Measurements from ENCODE around the gene ADORA2A. TPM values are rescaled to one million over a fixed set of nuclear protein-coding genes. Genes with fewer than 3 reads are reported as not detected.

The ADORA2A gene
- total RNA-seq, 1 experiment from 2014 or later, result 7.6 TPM

DNA sequence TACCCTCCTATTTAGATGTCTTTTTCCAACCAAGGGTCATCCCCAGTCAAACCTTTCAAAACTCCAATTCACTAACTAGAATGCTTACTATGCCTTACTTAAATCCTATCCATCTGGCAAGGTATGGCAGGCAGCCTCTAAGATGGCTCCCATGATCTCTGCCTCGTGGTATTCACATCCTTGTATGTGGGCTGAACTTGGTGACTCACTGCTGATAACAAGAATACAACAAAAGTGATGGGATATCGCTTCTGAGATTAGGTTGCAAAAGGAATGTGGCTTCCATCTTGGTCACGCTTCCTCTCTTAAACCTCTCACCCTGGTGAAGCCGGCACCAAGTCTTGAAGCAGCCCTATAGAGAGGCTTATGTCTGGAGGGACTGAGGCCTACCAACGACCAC, 38.2 kb downstream of the ADORA2A start (continued):
- TF ChIP-seq, protein P1, sequence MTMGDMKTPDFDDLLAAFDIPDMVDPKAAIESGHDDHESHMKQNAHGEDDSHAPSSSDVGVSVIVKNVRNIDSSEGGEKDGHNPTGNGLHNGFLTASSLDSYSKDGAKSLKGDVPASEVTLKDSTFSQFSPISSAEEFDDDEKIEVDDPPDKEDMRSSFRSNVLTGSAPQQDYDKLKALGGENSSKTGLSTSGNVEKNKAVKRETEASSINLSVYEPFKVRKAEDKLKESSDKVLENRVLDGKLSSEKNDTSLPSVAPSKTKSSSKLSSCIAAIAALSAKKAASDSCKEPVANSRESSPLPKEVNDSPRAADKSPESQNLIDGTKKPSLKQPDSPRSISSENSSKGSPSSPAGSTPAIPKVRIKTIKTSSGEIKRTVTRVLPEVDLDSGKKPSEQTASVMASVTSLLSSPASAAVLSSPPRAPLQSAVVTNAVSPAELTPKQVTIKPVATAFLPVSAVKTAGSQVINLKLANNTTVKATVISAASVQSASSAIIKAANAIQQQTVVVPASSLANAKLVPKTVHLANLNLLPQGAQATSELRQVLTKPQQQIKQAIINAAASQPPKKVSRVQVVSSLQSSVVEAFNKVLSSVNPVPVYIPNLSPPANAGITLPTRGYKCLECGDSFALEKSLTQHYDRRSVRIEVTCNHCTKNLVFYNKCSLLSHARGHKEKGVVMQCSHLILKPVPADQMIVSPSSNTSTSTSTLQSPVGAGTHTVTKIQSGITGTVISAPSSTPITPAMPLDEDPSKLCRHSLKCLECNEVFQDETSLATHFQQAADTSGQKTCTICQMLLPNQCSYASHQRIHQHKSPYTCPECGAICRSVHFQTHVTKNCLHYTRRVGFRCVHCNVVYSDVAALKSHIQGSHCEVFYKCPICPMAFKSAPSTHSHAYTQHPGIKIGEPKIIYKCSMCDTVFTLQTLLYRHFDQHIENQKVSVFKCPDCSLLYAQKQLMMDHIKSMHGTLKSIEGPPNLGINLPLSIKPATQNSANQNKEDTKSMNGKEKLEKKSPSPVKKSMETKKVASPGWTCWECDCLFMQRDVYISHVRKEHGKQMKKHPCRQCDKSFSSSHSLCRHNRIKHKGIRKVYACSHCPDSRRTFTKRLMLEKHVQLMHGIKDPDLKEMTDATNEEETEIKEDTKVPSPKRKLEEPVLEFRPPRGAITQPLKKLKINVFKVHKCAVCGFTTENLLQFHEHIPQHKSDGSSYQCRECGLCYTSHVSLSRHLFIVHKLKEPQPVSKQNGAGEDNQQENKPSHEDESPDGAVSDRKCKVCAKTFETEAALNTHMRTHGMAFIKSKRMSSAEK (CRISPR knock-in tag; IDR thresholded peaks at IDR 0.05; ENCODE audit: borderline replicate concordance), result no peak

DNA sequence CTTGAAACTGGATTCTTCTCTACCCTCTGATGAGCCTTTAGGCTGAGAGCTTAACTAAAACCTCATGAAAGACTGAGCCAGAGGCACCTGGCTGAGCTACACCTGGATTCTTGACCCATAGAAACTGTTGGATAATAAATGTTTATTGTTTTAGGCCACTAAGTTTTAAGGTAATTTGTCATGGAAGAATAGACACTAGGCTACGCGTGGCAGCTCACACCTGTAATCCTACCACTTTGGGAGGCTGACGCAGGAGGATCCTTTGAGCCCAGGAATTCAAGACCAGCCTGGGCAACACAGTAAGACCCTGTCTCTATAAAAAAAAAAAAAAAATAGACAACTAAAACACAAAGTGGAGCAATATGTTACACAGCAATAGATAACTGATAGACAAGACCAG, 38.6 kb downstream of the ADORA2A start:
- CTCF ChIA-PET, result interaction anchor here (0.7 to 2.3 kb wide), 5 partner anchors 37 to 56 kb away, joined by 3 to 9 read pairs (median 3); no protein-coding TSS in a partner anchor

More for the DNA sequence above, 38.6 kb downstream of the ADORA2A start:
- no peak for DNase-seq (ENCODE audit: low spot score)
- Mint-ChIP-seq H3K36me3 (no peaks in the 10 kb centered on the region), H3K27me3 (ENCODE audit: low read depth) (no peaks in the 10 kb centered on the region), H3K4me1 (peaks cover 13% of the 10 kb centered on the region), H3K4me3 (no peak overlapping the region), H3K9me3 (no peaks in the 10 kb centered on the region), H3K27ac (no peak overlapping the region)
- TF ChIP-seq ZNF423 (CRISPR knock-in tag; IDR thresholded peaks at IDR 0.05) (no peak), NR1H2 (CRISPR knock-in tag; IDR thresholded peaks at IDR 0.05) (no peak), PRRX2 (CRISPR knock-in tag; IDR thresholded peaks at IDR 0.05) (no peak), CBFB (CRISPR knock-in tag; IDR thresholded peaks at IDR 0.05; ENCODE audit: low read depth) (no peak), MYBL2 (CRISPR knock-in tag; IDR thresholded peaks at IDR 0.05) (no peak), ZNF317 (CRISPR knock-in tag; IDR thresholded peaks at IDR 0.05; ENCODE audit: borderline replicate concordance, low read depth) (no peak), GABPB1 (CRISPR knock-in tag; IDR thresholded peaks at IDR 0.05) (no peak), CREB1 (CRISPR knock-in tag; IDR thresholded peaks at IDR 0.05) (no peak), ZNF219 (CRISPR knock-in tag; IDR thresholded peaks at IDR 0.05; ENCODE audit: borderline replicate concordance) (no peak), NFE2L1 (CRISPR knock-in tag; IDR thresholded peaks at IDR 0.05) (no peak), NR3C1 (CRISPR knock-in tag; conservative IDR thresholded peaks at IDR 0.05; ENCODE audit: low read depth) (no peak), SMAD3 (CRISPR knock-in tag; IDR thresholded peaks at IDR 0.05; ENCODE audit: borderline replicate concordance) (no peak), ZNF416 (CRISPR knock-in tag; IDR thresholded peaks at IDR 0.05) (no peak), MXD4 (CRISPR knock-in tag; IDR thresholded peaks at IDR 0.05; ENCODE audit: borderline replicate concordance) (no peak)
- TF ChIP-seq, protein P2, sequence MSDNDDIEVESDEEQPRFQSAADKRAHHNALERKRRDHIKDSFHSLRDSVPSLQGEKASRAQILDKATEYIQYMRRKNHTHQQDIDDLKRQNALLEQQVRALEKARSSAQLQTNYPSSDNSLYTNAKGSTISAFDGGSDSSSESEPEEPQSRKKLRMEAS (CRISPR knock-in tag; IDR thresholded peaks at IDR 0.05), result no peak
- TF ChIP-seq, protein P3, sequence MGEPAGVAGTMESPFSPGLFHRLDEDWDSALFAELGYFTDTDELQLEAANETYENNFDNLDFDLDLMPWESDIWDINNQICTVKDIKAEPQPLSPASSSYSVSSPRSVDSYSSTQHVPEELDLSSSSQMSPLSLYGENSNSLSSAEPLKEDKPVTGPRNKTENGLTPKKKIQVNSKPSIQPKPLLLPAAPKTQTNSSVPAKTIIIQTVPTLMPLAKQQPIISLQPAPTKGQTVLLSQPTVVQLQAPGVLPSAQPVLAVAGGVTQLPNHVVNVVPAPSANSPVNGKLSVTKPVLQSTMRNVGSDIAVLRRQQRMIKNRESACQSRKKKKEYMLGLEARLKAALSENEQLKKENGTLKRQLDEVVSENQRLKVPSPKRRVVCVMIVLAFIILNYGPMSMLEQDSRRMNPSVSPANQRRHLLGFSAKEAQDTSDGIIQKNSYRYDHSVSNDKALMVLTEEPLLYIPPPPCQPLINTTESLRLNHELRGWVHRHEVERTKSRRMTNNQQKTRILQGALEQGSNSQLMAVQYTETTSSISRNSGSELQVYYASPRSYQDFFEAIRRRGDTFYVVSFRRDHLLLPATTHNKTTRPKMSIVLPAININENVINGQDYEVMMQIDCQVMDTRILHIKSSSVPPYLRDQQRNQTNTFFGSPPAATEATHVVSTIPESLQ (CRISPR knock-in tag; IDR thresholded peaks at IDR 0.05), result no peak
- TF ChIP-seq, protein P4, sequence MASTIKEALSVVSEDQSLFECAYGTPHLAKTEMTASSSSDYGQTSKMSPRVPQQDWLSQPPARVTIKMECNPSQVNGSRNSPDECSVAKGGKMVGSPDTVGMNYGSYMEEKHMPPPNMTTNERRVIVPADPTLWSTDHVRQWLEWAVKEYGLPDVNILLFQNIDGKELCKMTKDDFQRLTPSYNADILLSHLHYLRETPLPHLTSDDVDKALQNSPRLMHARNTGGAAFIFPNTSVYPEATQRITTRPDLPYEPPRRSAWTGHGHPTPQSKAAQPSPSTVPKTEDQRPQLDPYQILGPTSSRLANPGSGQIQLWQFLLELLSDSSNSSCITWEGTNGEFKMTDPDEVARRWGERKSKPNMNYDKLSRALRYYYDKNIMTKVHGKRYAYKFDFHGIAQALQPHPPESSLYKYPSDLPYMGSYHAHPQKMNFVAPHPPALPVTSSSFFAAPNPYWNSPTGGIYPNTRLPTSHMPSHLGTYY (CRISPR knock-in tag; IDR thresholded peaks at IDR 0.05), result no peak
- TF ChIP-seq, protein P5, sequence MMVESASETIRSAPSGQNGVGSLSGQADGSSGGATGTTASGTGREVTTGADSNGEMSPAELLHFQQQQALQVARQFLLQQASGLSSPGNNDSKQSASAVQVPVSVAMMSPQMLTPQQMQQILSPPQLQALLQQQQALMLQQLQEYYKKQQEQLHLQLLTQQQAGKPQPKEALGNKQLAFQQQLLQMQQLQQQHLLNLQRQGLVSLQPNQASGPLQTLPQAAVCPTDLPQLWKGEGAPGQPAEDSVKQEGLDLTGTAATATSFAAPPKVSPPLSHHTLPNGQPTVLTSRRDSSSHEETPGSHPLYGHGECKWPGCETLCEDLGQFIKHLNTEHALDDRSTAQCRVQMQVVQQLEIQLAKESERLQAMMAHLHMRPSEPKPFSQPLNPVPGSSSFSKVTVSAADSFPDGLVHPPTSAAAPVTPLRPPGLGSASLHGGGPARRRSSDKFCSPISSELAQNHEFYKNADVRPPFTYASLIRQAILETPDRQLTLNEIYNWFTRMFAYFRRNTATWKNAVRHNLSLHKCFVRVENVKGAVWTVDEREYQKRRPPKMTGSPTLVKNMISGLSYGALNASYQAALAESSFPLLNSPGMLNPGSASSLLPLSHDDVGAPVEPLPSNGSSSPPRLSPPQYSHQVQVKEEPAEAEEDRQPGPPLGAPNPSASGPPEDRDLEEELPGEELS (CRISPR knock-in tag; IDR thresholded peaks at IDR 0.05), result no peak
- TF ChIP-seq, protein P6, sequence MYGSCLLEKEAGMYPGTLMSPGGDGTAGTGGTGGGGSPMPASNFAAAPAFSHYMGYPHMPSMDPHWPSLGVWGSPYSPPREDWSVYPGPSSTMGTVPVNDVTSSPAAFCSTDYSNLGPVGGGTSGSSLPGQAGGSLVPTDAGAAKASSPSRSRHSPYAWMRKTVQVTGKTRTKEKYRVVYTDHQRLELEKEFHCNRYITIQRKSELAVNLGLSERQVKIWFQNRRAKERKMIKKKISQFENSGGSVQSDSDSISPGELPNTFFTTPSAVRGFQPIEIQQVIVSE (CRISPR knock-in tag; IDR thresholded peaks at IDR 0.05; ENCODE audit: borderline replicate concordance), result no peak
- TF ChIP-seq, protein P7, sequence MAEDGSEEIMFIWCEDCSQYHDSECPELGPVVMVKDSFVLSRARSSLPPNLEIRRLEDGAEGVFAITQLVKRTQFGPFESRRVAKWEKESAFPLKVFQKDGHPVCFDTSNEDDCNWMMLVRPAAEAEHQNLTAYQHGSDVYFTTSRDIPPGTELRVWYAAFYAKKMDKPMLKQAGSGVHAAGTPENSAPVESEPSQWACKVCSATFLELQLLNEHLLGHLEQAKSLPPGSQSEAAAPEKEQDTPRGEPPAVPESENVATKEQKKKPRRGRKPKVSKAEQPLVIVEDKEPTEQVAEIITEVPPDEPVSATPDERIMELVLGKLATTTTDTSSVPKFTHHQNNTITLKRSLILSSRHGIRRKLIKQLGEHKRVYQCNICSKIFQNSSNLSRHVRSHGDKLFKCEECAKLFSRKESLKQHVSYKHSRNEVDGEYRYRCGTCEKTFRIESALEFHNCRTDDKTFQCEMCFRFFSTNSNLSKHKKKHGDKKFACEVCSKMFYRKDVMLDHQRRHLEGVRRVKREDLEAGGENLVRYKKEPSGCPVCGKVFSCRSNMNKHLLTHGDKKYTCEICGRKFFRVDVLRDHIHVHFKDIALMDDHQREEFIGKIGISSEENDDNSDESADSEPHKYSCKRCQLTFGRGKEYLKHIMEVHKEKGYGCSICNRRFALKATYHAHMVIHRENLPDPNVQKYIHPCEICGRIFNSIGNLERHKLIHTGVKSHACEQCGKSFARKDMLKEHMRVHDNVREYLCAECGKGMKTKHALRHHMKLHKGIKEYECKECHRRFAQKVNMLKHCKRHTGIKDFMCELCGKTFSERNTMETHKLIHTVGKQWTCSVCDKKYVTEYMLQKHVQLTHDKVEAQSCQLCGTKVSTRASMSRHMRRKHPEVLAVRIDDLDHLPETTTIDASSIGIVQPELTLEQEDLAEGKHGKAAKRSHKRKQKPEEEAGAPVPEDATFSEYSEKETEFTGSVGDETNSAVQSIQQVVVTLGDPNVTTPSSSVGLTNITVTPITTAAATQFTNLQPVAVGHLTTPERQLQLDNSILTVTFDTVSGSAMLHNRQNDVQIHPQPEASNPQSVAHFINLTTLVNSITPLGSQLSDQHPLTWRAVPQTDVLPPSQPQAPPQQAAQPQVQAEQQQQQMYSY (CRISPR knock-in tag; IDR thresholded peaks at IDR 0.05), result no peak
- POLR2A ChIA-PET, result no interaction called here
- no peak for ATAC-seq

All from WTC11 (cell line).